SHP77 treated with DMSO at 0.1 percent for 48 hours (cell line): Measurements from ENCODE around the gene NOX4.
"Not testable (repeated sequence)": the region's sequence is repeated elsewhere in the genome, so short reads cannot be mapped to it uniquely, and the experiment has no call there.

Experiments
- DNase-seq: peaks from one replicate; lab custom pipeline; 2025; lab: John Stamatoyannopoulos, UW

The NOX4 gene

DNA sequence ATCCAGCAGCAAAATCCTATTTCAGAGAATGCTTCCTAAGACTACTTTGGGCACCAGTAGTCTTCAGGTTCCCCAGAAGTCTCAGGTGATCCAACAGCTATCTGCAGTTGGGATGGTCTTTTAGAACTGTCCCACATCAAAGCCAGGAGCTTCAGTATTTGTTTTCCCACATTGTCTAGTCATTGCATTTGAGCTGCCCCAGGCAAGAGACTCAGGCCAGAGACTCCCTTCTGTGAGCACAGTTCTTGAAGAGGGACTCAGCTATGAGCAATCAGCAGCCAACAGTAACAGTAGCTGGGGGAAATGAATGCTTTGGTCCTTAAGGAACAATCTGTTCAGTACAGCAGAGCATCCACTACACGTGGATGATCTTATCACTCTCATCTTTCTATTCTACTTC lies 188.1 kb downstream of the NOX4 start:
- DNase-seq: not testable (repeated sequence)

GRCh38 chr11:89295023-89295422 lies 196.2 kb downstream of the NOX4 start:
- not testable (repeated sequence) for DNase-seq

- no peak for DNase-seq
Observed at GRCh38 chr11:89293965-89294679, 197.1 kb downstream of the NOX4 start.

GRCh38 chr11:89288004-89288403 lies 203.2 kb downstream of the NOX4 start:
- DNase-seq: not testable (repeated sequence)

DNA sequence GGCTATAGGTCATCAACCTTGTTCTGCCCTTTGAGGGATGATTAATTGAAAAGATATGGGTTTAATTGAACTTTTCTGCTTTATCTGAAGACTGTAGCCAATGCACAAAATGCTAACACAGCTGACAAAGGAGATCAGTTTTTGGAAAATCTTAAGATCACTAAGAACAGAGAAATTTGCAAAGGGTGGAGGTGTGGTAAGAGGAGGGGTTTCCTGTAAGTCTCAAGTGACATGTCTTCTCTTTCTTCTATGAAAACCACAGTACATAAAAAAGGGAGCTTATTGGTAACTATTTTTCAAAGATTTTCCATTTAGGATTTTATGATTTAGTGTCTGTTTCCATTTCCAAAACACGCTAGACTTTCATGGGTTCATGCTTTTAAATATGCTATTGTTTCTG lies 204.6 kb downstream of the NOX4 start:
- DNase-seq: not testable (repeated sequence)

DNA sequence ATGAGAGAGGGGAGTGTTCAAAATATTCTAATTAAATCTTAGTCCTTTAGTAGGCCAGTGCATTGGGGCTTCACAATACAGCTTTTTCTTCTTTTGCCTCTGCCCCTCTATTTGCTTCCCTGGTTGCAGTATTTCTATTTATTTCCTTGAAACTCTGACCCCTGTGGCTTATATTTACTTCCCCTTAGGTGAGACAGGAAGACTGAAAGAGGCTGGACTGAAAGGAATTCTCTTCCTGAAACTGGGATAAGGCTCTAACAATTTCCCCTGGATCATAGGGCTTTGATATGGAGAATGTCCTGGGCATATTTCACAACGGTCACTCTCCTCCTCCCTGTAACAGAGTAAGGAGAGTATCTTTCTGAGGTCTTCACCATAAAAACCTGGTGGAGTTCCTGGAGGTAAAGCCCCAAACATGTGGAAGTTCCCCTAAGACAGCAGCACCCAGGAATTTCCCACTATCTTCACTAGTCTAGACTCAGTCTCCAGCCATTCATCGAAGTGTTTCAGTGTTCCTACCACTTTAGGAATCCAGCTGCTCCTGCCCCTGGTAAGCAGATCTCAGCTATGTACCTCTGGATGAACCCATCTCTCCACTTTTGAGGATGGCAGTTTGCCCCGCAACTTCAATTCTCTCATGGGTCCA lies 210.0 kb downstream of the NOX4 start:
- DNase-seq: not testable (repeated sequence)

DNA sequence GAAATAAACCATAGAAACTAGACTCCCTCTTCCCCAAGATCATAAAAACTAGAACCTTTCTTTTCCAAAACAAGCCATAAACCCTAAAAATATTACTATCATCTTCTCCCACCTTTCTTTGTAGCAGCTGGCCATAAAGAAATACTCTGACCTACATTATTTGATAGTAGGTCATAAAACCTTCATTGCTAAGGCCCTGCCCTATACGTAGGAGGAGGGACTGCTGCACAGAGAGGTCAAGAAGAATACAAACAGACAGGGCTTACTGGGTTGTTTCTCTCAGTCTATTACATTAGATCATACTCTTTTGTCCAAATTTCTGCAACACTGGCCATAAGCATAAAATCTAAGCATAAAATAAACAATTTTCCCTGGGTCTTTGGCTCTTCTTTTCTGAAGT lies 212.0 kb downstream of the NOX4 start:
- no peak for DNase-seq

DNA sequence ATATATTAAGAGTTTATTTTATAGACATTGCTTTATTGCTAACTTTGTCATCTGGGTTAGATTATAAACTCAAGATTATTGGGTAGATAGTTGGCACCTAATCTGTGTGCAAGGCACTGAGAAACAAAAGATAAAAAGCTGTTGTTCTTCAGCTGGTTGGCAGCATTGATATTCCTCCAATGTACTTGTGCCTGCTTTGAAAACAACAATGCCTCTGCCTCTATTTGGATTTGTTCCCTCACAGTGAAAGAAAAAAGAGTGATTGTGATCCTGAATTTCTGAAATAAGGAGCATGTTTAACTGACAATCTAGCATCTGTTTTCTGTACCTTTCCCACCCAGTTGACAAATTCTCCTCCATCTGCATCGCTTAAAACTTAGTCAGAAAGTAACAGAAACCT lies 215.2 kb downstream of the NOX4 start:
- DNase-seq: no peak
